H9 (cell line): Measurements from ENCODE around the gene CFAP410. TPM values are rescaled to one million over a fixed set of nuclear protein-coding genes. Genes with fewer than 3 reads are reported as not detected.

Experiments
- DNase-seq: peaks from one replicate; pipeline ENCODE4 v3.0.0-alpha.2; 2017
- H2AFZ ChIP-seq: one replicate; pipeline ENCODE4 v1.6.1; 2013; ENCODE audit warnings: mild to moderate bottlenecking, low read length, control low read depth, moderate library complexity
- H2AK5ac ChIP-seq: 2 replicates; pipeline ENCODE4 v1.6.1; 2013; ENCODE audit warnings: low read length, control low read depth, mixed read lengths; ENCODE audit not compliant: insufficient read length
- H2BK120ac ChIP-seq: one replicate; pipeline ENCODE4 v1.6.1; 2013; ENCODE audit warnings: low read depth, mild to moderate bottlenecking, low read length, control low read depth, inconsistent platforms; ENCODE audit not compliant: poor library complexity, severe bottlenecking
- H2BK12ac ChIP-seq: 2 replicates; pipeline ENCODE4 v1.6.1; 2013; ENCODE audit warnings: low read length, control low read depth, mixed read lengths, low read depth; ENCODE audit not compliant: insufficient read length
- H2BK15ac ChIP-seq: 2 replicates; pipeline ENCODE4 v1.6.1; 2013; ENCODE audit warnings: low read depth, low read length, control low read depth
- H2BK20ac ChIP-seq: one replicate; pipeline ENCODE4 v1.6.1; 2013; ENCODE audit warnings: low read depth, mild to moderate bottlenecking, low read length, control low read depth, inconsistent platforms; ENCODE audit not compliant: poor library complexity, severe bottlenecking
- H2BK5ac ChIP-seq: 2 replicates; pipeline ENCODE4 v1.6.1; 2013; ENCODE audit warnings: low read length, control low read depth, mixed read lengths; ENCODE audit not compliant: insufficient read length
- H3K14ac ChIP-seq: 2 replicates; pipeline ENCODE4 v1.6.1; 2013; ENCODE audit warnings: low read length, control low read depth; ENCODE audit not compliant: insufficient read depth
- H3K18ac ChIP-seq: 2 replicates; pipeline ENCODE4 v1.6.1; 2013; ENCODE audit warnings: low read depth, mild to moderate bottlenecking, mixed read lengths, low read length, control low read depth; ENCODE audit not compliant: insufficient read length
- H3K23ac ChIP-seq: 2 replicates; pipeline ENCODE4 v1.6.1; 2013; ENCODE audit warnings: low read length, control low read depth, mixed read lengths, low read depth; ENCODE audit not compliant: insufficient read length
- H3K23me2 ChIP-seq: 2 replicates; pipeline ENCODE4 v1.6.1; 2013; ENCODE audit warnings: low read depth, mild to moderate bottlenecking, mixed read lengths, low read length, control low read depth; ENCODE audit not compliant: insufficient read length, poor library complexity, severe bottlenecking
- H3K27ac ChIP-seq: 2 replicates; pipeline ENCODE4 v1.5.1; 2013; ENCODE audit warnings: low read length, control low read depth, mixed read lengths, low read depth; ENCODE audit not compliant: insufficient read length
- H3K27me3 ChIP-seq: 2 replicates; pipeline ENCODE4 v1.6.1; 2013; ENCODE audit warnings: low read length, control low read depth, inconsistent platforms; ENCODE audit not compliant: insufficient read depth
- H3K4ac ChIP-seq: 2 replicates; pipeline ENCODE4 v1.6.1; 2013; ENCODE audit warnings: low read depth, mild to moderate bottlenecking, control low read depth, inconsistent platforms, low read length, moderate library complexity
- H3K4me1 ChIP-seq: 2 replicates; pipeline ENCODE4 v1.6.1; 2013; ENCODE audit warnings: low read length, control low read depth, inconsistent platforms; ENCODE audit not compliant: insufficient read depth
- H3K4me2 ChIP-seq: 2 replicates; pipeline ENCODE4 v1.6.1; 2013; ENCODE audit warnings: low read length, control low read depth, mixed read lengths; ENCODE audit not compliant: insufficient read length, insufficient read depth
- H3K56ac ChIP-seq: 2 replicates; pipeline ENCODE4 v1.6.1; 2013; ENCODE audit warnings: low read depth, mild to moderate bottlenecking, mixed read lengths, low read length, control low read depth; ENCODE audit not compliant: insufficient read length
- H3K79me1 ChIP-seq: 2 replicates; pipeline ENCODE4 v1.6.1; 2013; ENCODE audit warnings: low read depth, mild to moderate bottlenecking, moderate library complexity, low read length, control low read depth, inconsistent platforms; ENCODE audit not compliant: insufficient read depth, poor library complexity, severe bottlenecking
- H3K79me2 ChIP-seq: 2 replicates; pipeline ENCODE4 v1.6.1; 2013; ENCODE audit warnings: low read length, control low read depth, inconsistent platforms; ENCODE audit not compliant: insufficient read depth
- H3K9ac ChIP-seq: 2 replicates; pipeline ENCODE4 v1.6.1; 2013; ENCODE audit warnings: low read length, control low read depth, mixed read lengths; ENCODE audit not compliant: insufficient read length; ENCODE audit errors: extremely low read depth
- H3K9me3 ChIP-seq: one replicate; pipeline ENCODE4 v1.6.1; 2013; ENCODE audit warnings: low read depth, low read length, inconsistent platforms; ENCODE audit not compliant: control insufficient read depth
- H3T11ph ChIP-seq: one replicate; pipeline ENCODE4 v1.6.1; 2013; ENCODE audit warnings: mild to moderate bottlenecking, low read length, control low read depth, inconsistent platforms
- H4K20me1 ChIP-seq: one replicate; pipeline ENCODE4 v1.6.1; 2013; ENCODE audit not compliant: control insufficient read depth, insufficient read length, insufficient read depth
- H4K5ac ChIP-seq: 2 replicates; pipeline ENCODE4 v1.6.1; 2013; ENCODE audit warnings: low read depth, mild to moderate bottlenecking, mixed read lengths, low read length, control low read depth; ENCODE audit not compliant: insufficient read length
- H4K8ac ChIP-seq: replicated peaks from 2 replicates; pipeline ENCODE4 v1.6.1; 2013; ENCODE audit warnings: low read length, control low read depth, mixed read lengths, low read depth; ENCODE audit not compliant: insufficient read length
- H4K91ac ChIP-seq: 2 replicates; pipeline ENCODE4 v1.6.1; 2013; ENCODE audit warnings: low read depth, mild to moderate bottlenecking, moderate library complexity, mixed read lengths, low read length, control low read depth; ENCODE audit not compliant: insufficient read length
- H3K27ac Mint-ChIP-seq, 3 experiments: 2 replicates in 2 of 3; 3 replicates in 1 of 3; pipeline ENCODE4 v1.8.0; 2020 to 2021; ENCODE audit warnings: mixed read lengths in 3 of 3, mild to moderate bottlenecking in 1 of 3, moderate library complexity in 1 of 3
- H3K27me3 Mint-ChIP-seq: 2 replicates; pipeline ENCODE4 v1.8.0; 2021; ENCODE audit warnings: low read depth, mild to moderate bottlenecking, moderate library complexity, mixed read lengths
- H3K36me3 Mint-ChIP-seq, 3 experiments: 2 replicates in 2 of 3; 3 replicates in 1 of 3; pipeline ENCODE4 v1.8.0; 2020 to 2021; ENCODE audit warnings: low read depth in 3 of 3, mixed read lengths in 3 of 3; ENCODE audit not compliant: insufficient read depth in 1 of 3
- H3K4me1 Mint-ChIP-seq, 2 experiments: 2 replicates each; pipeline ENCODE4 v1.8.0; 2020; ENCODE audit warnings: mixed read lengths in 2 of 2
- H3K4me3 Mint-ChIP-seq, 2 experiments: 2 replicates in 1 of 2; 3 replicates in 1 of 2; pipeline ENCODE4 v1.8.0; 2020 to 2021; ENCODE audit warnings: mild to moderate bottlenecking in 2 of 2, mixed read lengths in 2 of 2, moderate library complexity in 1 of 2
- H3K9me3 Mint-ChIP-seq, 2 experiments: 2 replicates in 1 of 2; 3 replicates in 1 of 2; pipeline ENCODE4 v1.8.0; 2020; ENCODE audit warnings: mild to moderate bottlenecking in 2 of 2, mixed read lengths in 2 of 2, moderate library complexity in 1 of 2
- WGBS: extraction: QIAGEN DNeasy Blood & Tissue Kit; methylation state at CpG from one replicate; pipeline ENCODE4 v1.1.7; 2013; ENCODE audit warnings: missing lambda C conversion rate, low lambda C conversion rate, mixed read lengths; ENCODE audit not compliant: insufficient read length; ENCODE audit errors: extremely low coverage; 5-methylcytosine and 5-hydroxymethylcytosine counted together
- total RNA-seq: library from RNA; stranded (reverse); gene quantifications from 2 replicates; pipeline ENCODE4 v1.2.1, GENCODE V29; 2021
- TF ChIP-seq, protein P1 (sequence below): fragments of 200-600 bp; sonication (generic); conservative IDR thresholded peaks from 3 replicates; pipeline ENCODE4 v1.8.0; 2021; ENCODE audit warnings: antibody characterized with exemption, mild to moderate bottlenecking

The CFAP410 gene
- total RNA-seq, 1 experiment from 2014 or later, result 17.0 TPM

DNA sequence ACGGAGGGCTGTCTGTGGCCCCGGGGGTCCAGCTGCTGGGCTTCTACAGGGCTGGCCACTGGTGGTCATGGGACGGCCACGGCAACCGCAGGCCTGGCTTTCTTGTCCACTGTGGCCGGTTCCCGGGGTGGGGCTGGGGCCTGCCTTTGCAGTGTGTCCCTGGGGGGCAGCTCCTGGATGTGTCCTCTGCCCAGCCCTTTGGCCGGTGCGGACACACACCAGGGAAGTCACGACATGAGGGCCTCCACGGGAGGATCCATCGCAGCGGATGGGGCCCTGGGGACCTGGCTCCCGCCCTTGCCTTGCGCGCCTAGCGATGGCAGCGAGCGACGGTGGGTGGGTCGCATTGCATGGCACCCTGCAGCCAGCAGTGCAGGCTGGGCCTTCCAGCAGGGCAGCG lies 21.3 kb downstream of the CFAP410 start:
- no peaks in the 10 kb centered on the region for H3K79me1 ChIP-seq
- no peak overlapping the region for H2BK15ac ChIP-seq
- Mint-ChIP-seq H3K27ac (no peak overlapping the region), H3K36me3 (peaks cover 3 to 15% (median 12%) of the 10 kb centered on the region in 3 experiments), H3K4me1 (no peaks in the 10 kb centered on the region), H3K9me3 (no peaks in the 10 kb centered on the region), H3K27me3 (no peaks in the 10 kb centered on the region), H3K4me3 (no peak overlapping the region)
- no peak overlapping the region for H2BK120ac ChIP-seq
- no peak overlapping the region for H2AK5ac ChIP-seq
- no peak overlapping the region for H4K5ac ChIP-seq
- no peak overlapping the region for H3K4ac ChIP-seq
- no peak overlapping the region for H2BK5ac ChIP-seq
- no peak overlapping the region for H2BK20ac ChIP-seq
- no peaks in the 10 kb centered on the region for H3K4me1 ChIP-seq
- no peak overlapping the region for H3K23ac ChIP-seq
- H3T11ph ChIP-seq, result no peak overlapping the region
- H4K20me1 ChIP-seq, result no peaks in the 10 kb centered on the region
- H3K23me2 ChIP-seq, result no peaks in the 10 kb centered on the region
- no peak overlapping the region for H3K4me2 ChIP-seq
- no peak overlapping the region for H3K56ac ChIP-seq
- no peaks in the 10 kb centered on the region for H3K79me2 ChIP-seq
- TF ChIP-seq, protein P1, sequence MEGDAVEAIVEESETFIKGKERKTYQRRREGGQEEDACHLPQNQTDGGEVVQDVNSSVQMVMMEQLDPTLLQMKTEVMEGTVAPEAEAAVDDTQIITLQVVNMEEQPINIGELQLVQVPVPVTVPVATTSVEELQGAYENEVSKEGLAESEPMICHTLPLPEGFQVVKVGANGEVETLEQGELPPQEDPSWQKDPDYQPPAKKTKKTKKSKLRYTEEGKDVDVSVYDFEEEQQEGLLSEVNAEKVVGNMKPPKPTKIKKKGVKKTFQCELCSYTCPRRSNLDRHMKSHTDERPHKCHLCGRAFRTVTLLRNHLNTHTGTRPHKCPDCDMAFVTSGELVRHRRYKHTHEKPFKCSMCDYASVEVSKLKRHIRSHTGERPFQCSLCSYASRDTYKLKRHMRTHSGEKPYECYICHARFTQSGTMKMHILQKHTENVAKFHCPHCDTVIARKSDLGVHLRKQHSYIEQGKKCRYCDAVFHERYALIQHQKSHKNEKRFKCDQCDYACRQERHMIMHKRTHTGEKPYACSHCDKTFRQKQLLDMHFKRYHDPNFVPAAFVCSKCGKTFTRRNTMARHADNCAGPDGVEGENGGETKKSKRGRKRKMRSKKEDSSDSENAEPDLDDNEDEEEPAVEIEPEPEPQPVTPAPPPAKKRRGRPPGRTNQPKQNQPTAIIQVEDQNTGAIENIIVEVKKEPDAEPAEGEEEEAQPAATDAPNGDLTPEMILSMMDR, result no peak
- H3K18ac ChIP-seq, result no peak overlapping the region
- WGBS, result no CpG with 5 or more reads among the region's 22 CpGs
- no peaks in the 10 kb centered on the region for H3K27me3 ChIP-seq
- no peak overlapping the region for H4K91ac ChIP-seq
- no peak overlapping the region for H3K9ac ChIP-seq
- DNase-seq, result no peak
- H3K14ac ChIP-seq, result no peak overlapping the region
- no peak overlapping the region for H4K8ac ChIP-seq
- no peaks in the 10 kb centered on the region for H3K9me3 ChIP-seq
- no peak overlapping the region for H2BK12ac ChIP-seq
- H3K27ac ChIP-seq, result no peak overlapping the region
- no peak overlapping the region for H2AFZ ChIP-seq
